GM12891 (cell line): ENCODE measurements around the gene IGFBP5.

Experiments used
- POLR2A ChIP-seq: IDR thresholded peaks from 2 replicates; pipeline ENCODE4 v1.6.1; 2011; ENCODE audit warnings: low read depth, low read length, control low read depth
- POLR2AphosphoS5 ChIP-seq: IDR thresholded peaks from 2 replicates; pipeline ENCODE4 v1.6.1; 2011; ENCODE audit warnings: low read depth, low read length, control low read depth
- TAF1 ChIP-seq: IDR thresholded peaks from 2 replicates; pipeline ENCODE4 v1.6.1; 2011; ENCODE audit warnings: low read depth, low read length, control low read depth

DNA sequence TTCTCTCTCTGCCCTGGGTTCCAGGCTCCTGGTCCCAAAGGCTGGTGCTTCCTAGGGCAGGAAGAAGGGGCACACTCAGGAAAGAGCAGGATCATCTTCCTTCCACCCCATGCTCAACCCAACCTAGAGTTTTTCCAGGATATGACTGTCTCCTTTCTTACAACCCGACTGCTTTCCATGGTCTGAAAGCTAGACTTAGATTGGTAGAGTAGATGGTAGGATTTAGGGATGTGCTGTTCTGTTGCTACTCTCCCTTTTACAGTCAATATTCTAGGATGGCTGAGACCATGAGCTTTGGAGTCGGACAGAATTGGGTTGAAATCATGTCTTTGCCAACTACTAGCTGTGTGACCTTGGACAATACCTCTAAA, 45.9 kb upstream of the IGFBP5 start:
- no peak for TF ChIP-seq POLR2A
- TF ChIP-seq POLR2AphosphoS5, result no peak
- no peak for TF ChIP-seq TAF1
